AG08396 (cell line): ENCODE measurements around the gene ERC1.
"Not testable (repeated sequence)": the region's sequence is repeated elsewhere in the genome, so short reads cannot be mapped to it uniquely, and the experiment has no call there.

Experiments used
- DNase-seq: peaks from one replicate; pipeline ENCODE4 v3.0.0; 2012; ENCODE audit warnings: low spot score, mixed read lengths

The ERC1 gene

GRCh38 chr12:1222858-1223639 is 232.0 kb downstream of the ERC1 start:
- no peak for DNase-seq

- no peak for DNase-seq
These were observed 235.9 kb downstream of the ERC1 start for GRCh38 chr12:1226951-1227350.

GRCh38 chr12:1234073-1234472 is 243.1 kb downstream of the ERC1 start:
- DNase-seq: peak; percentile 11

GRCh38 chr12:1246637-1247036 is 255.6 kb downstream of the ERC1 start:
- no peak for DNase-seq

GRCh38 chr12:1250641-1251040 is 259.6 kb downstream of the ERC1 start:
- DNase-seq: no peak

GRCh38 chr12:1252758-1253157 is 261.7 kb downstream of the ERC1 start:
- no peak for DNase-seq

- DNase-seq: not testable (repeated sequence)
These were observed 264.1 kb downstream of the ERC1 start for GRCh38 chr12:1255125-1255524.

GRCh38 chr12:1255854-1256253 is 264.8 kb downstream of the ERC1 start:
- not testable (repeated sequence) for DNase-seq

GRCh38 chr12:1256285-1256684 is 265.3 kb downstream of the ERC1 start:
- DNase-seq: no peak

GRCh38 chr12:1256991-1257390 is 266.0 kb downstream of the ERC1 start:
- no peak for DNase-seq

GRCh38 chr12:1262011-1262410 is 271.0 kb downstream of the ERC1 start:
- no peak for DNase-seq

GRCh38 chr12:1267243-1267642 is 276.2 kb downstream of the ERC1 start:
- no peak for DNase-seq

GRCh38 chr12:1272142-1272541 is 281.1 kb downstream of the ERC1 start:
- no peak for DNase-seq

GRCh38 chr12:1273051-1273450 is 282.0 kb downstream of the ERC1 start:
- no peak for DNase-seq

GRCh38 chr12:1277905-1278304 is 286.9 kb downstream of the ERC1 start:
- DNase-seq: no peak

GRCh38 chr12:1279050-1279449 is 288.0 kb downstream of the ERC1 start:
- no peak for DNase-seq

GRCh38 chr12:1280059-1280458 is 289.0 kb downstream of the ERC1 start:
- no peak for DNase-seq

- DNase-seq: peak; percentile 64
These were observed 290.8 kb downstream of the ERC1 start for GRCh38 chr12:1281683-1282366.

GRCh38 chr12:1282670-1283315 is 291.8 kb downstream of the ERC1 start:
- peak; percentile 5 for DNase-seq

- DNase-seq: no peak
These were observed 292.3 kb downstream of the ERC1 start for GRCh38 chr12:1283316-1283715.

- DNase-seq: no peak
These were observed 293.6 kb downstream of the ERC1 start for GRCh38 chr12:1284611-1285010.

- no peak for DNase-seq
These were observed 296.5 kb downstream of the ERC1 start for GRCh38 chr12:1287446-1287975.

GRCh38 chr12:1288333-1288732 is 297.3 kb downstream of the ERC1 start:
- DNase-seq: no peak
